Activated B cell treated with CpG ODN at 0.5 μM for 24 hours (primary cell): ENCODE data around the gene NDFIP1. TPM values are rescaled to one million over a fixed set of nuclear protein-coding genes. Genes with fewer than 3 reads are reported as not detected.

Experiments used
- ATAC-seq: fragments of 200-7000 bp; cut with Tn5 transposase; one replicate; pipeline ENCODE4 v1.10.0; 2021; ENCODE audit warnings: low read depth, mild to moderate bottlenecking, moderate library complexity
- CTCF ChIA-PET: fragments of 350-600 bp; sonication (Branson Sonifier 250); formaldehyde crosslinking; loops from one replicate; lab custom pipeline; 2021; ENCODE audit warnings: antibody characterized with exemption; lab: Charles Lee
- POLR2A ChIA-PET: fragments of 350-600 bp; sonication (Branson Sonifier 250); formaldehyde crosslinking; loops from one replicate; lab custom pipeline; 2021; ENCODE audit warnings: antibody characterized with exemption; lab: Charles Lee
- DNase-seq: peaks from one replicate; pipeline ENCODE4 v3.0.0; 2022
- H3K27ac Mint-ChIP-seq: one replicate; pipeline ENCODE4 v1.8.0; 2020; ENCODE audit warnings: mixed read lengths
- H3K27me3 Mint-ChIP-seq: one replicate; pipeline ENCODE4 v1.8.0; 2021; ENCODE audit warnings: mixed read lengths
- H3K36me3 Mint-ChIP-seq: one replicate; pipeline ENCODE4 v1.8.0; 2021; ENCODE audit warnings: low read depth, mixed read lengths
- H3K4me1 Mint-ChIP-seq: one replicate; pipeline ENCODE4 v1.8.0; 2021; ENCODE audit warnings: mixed read lengths
- H3K4me3 Mint-ChIP-seq: one replicate; pipeline ENCODE4 v1.8.0; 2020; ENCODE audit warnings: mild to moderate bottlenecking, mixed read lengths
- H3K9me3 Mint-ChIP-seq: one replicate; pipeline ENCODE4 v1.8.0; 2020; ENCODE audit warnings: mixed read lengths
- CTCF ChIP-seq: fragments of 200-600 bp; IDR thresholded peaks from one replicate; pipeline ENCODE4 v1.8.0; 2022; ENCODE audit warnings: antibody characterized with exemption, mild to moderate bottlenecking
- intact Hi-C: fragments of 100-400 bp; cut with micrococcal nuclease; formaldehyde crosslinking; loops from one replicate; pipeline ENCODE4 v1.15.1; 2024
- total RNA-seq: library from RNA; stranded (reverse); gene quantifications from 2 replicates; pipeline ENCODE4 v1.2.3, GENCODE V29; 2022

NDFIP1 gene
- total RNA-seq, 1 donor from 2014 or later, result 24.2 TPM

- POLR2A ChIA-PET, result no interaction called here
- Mint-ChIP-seq H3K27ac (no peak overlapping the region), H3K27me3 (peaks cover 3% of the 10 kb centered on the region), H3K4me3 (no peak overlapping the region), H3K36me3 (no peaks in the 10 kb centered on the region), H3K9me3 (no peaks in the 10 kb centered on the region), H3K4me1 (no peaks in the 10 kb centered on the region)
- CTCF ChIA-PET, result no interaction called here
- DNase-seq (no peak), ATAC-seq (no peak)
- TF ChIP-seq CTCF, result no peak
- intact Hi-C loops, result no loop called here
These were observed 71.3 kb downstream of the NDFIP1 start for GRCh38 chr5:142179776-142180387.

- Mint-ChIP-seq H3K9me3 (no peaks in the 10 kb centered on the region), H3K27ac (no peak overlapping the region), H3K27me3 (peaks cover 3% of the 10 kb centered on the region), H3K4me1 (no peaks in the 10 kb centered on the region), H3K4me3 (no peak overlapping the region), H3K36me3 (no peaks in the 10 kb centered on the region)
- TF ChIP-seq CTCF, result no peak
- CTCF ChIA-PET, result no interaction called here
- DNase-seq, result no peak
- POLR2A ChIA-PET, result interaction anchor here (0.5 kb wide), 1 partner anchor 239 kb away, joined by 9 read pairs; no protein-coding TSS in a partner anchor
- intact Hi-C loops, result no loop called here
- ATAC-seq, result no peak
These were observed 72.5 kb downstream of the NDFIP1 start for GRCh38 chr5:142181096-142181495.

GRCh38 chr5:142181547-142182163 is 73.1 kb downstream of the NDFIP1 start:
- Mint-ChIP-seq H3K4me1 (no peaks in the 10 kb centered on the region), H3K9me3 (no peaks in the 10 kb centered on the region), H3K27me3 (peaks cover 3% of the 10 kb centered on the region), H3K36me3 (no peaks in the 10 kb centered on the region), H3K27ac (no peak overlapping the region), H3K4me3 (no peak overlapping the region)
- no peak for TF ChIP-seq CTCF
- ChIA-PET POLR2A (interaction anchor here (0.5 kb wide), 1 partner anchor 238 kb away, joined by 9 read pairs; no protein-coding TSS in a partner anchor), CTCF (no interaction called here)
- ATAC-seq, result no peak
- no peak for DNase-seq
- intact Hi-C loops, result no loop called here

- Mint-ChIP-seq H3K9me3 (no peaks in the 10 kb centered on the region), H3K27me3 (peaks cover 7% of the 10 kb centered on the region), H3K36me3 (no peaks in the 10 kb centered on the region), H3K27ac (no peak overlapping the region), H3K4me3 (no peak overlapping the region), H3K4me1 (no peaks in the 10 kb centered on the region)
- DNase-seq (no peak), ATAC-seq (no peak)
- TF ChIP-seq CTCF, result no peak
- intact Hi-C loops, result no loop called here
- ChIA-PET CTCF (no interaction called here), POLR2A (no interaction called here)
These were observed 74.3 kb downstream of the NDFIP1 start for GRCh38 chr5:142182840-142183239.

GRCh38 chr5:142183561-142183960 is 75.0 kb downstream of the NDFIP1 start:
- no peak for DNase-seq
- no peak for TF ChIP-seq CTCF
- ChIA-PET POLR2A (no interaction called here), CTCF (no interaction called here)
- Mint-ChIP-seq H3K9me3 (no peaks in the 10 kb centered on the region), H3K27me3 (peaks cover 7% of the 10 kb centered on the region), H3K27ac (no peak overlapping the region), H3K4me1 (no peaks in the 10 kb centered on the region), H3K4me3 (no peak overlapping the region), H3K36me3 (no peaks in the 10 kb centered on the region)
- ATAC-seq, result no peak
- intact Hi-C loops, result no loop called here
